Common myeloid progenitor, CD34-positive (primary cell): ENCODE data around the gene SAMD4A.
A peak's percentile ranks its signal among the peaks of the same experiment; 100 is the strongest.

Experiments
- CTCF ChIA-PET: fragments of 350-600 bp; sonication (Branson Sonifier 250); formaldehyde crosslinking; loops from one replicate; lab custom pipeline; 2021; ENCODE audit warnings: antibody characterized with exemption; lab: Charles Lee
- POLR2A ChIA-PET: fragments of 350-600 bp; sonication (Branson Sonifier 250); formaldehyde crosslinking; loops from one replicate; lab custom pipeline; 2021; ENCODE audit warnings: antibody characterized with exemption; lab: Charles Lee
- DNase-seq, 3 donors: peaks; one replicate each; pipeline versions ENCODE4 v3.0.0 to v3.0.0-alpha.2; 2013
- H3K27ac ChIP-seq, 2 experiments: 1 replicate in 1 of 2; 2 replicates in 1 of 2; pipeline ENCODE4 v1.7.0; 2013; ENCODE audit warnings: inconsistent platforms in 2 of 2, low read length in 2 of 2, mild to moderate bottlenecking in 2 of 2, low read depth in 1 of 2, moderate library complexity in 1 of 2; ENCODE audit not compliant: severe bottlenecking in 2 of 2, insufficient read depth in 1 of 2, poor library complexity in 1 of 2
- H3K27me3 ChIP-seq, 5 experiments: replicated peaks in 2 of 5; 1 replicate in 3 of 5; 2 replicates in 2 of 5; pipeline versions ENCODE4 v1.6.1 to v1.7.0; 2013; ENCODE audit warnings: low read length in 4 of 5, mild to moderate bottlenecking in 2 of 5, moderate library complexity in 2 of 5, inconsistent platforms in 1 of 5; ENCODE audit not compliant: insufficient read depth in 5 of 5, control insufficient read depth in 4 of 5
- H3K36me3 ChIP-seq, 4 experiments: 1 replicate in 2 of 4; 2 replicates in 2 of 4; pipeline versions ENCODE4 v1.6.1 to v1.7.0; 2013; ENCODE audit warnings: low read length in 3 of 4, control low read depth in 1 of 4, mild to moderate bottlenecking in 1 of 4; ENCODE audit not compliant: control insufficient read depth in 4 of 4, insufficient read depth in 4 of 4
- H3K4me1 ChIP-seq, 4 experiments: 1 replicate in 3 of 4; 2 replicates in 1 of 4; pipeline versions ENCODE4 v1.6.1 to v1.7.1; 2013; ENCODE audit warnings: low read length in 3 of 4, mild to moderate bottlenecking in 3 of 4, control low read depth in 1 of 4, inconsistent platforms in 1 of 4, moderate library complexity in 1 of 4; ENCODE audit not compliant: control insufficient read depth in 4 of 4, insufficient read depth in 4 of 4; ENCODE audit errors: control extremely low read depth in 1 of 4
- H3K4me3 ChIP-seq, 7 experiments: 1 replicate in 4 of 7; 2 replicates in 3 of 7; pipeline versions ENCODE4 v1.5.1 to v1.7.0; 2013; ENCODE audit warnings: mild to moderate bottlenecking in 7 of 7, low read length in 6 of 7, moderate library complexity in 6 of 7, inconsistent platforms in 2 of 7, low read depth in 2 of 7, control low read depth in 1 of 7; ENCODE audit not compliant: insufficient read depth in 4 of 7, control insufficient read depth in 1 of 7; ENCODE audit errors: extremely low read depth in 1 of 7
- H3K9me3 ChIP-seq, 5 experiments: 1 replicate in 4 of 5; 2 replicates in 1 of 5; pipeline versions ENCODE4 v1.6.1 to v1.7.1; 2013; ENCODE audit warnings: low read length in 4 of 5, mild to moderate bottlenecking in 2 of 5, inconsistent platforms in 1 of 5, low read depth in 1 of 5, moderate library complexity in 1 of 5; ENCODE audit not compliant: control insufficient read depth in 4 of 5, insufficient read depth in 2 of 5; ENCODE audit errors: control extremely low read depth in 1 of 5
- WGBS: methylation state at CpG from one replicate; pipeline ENCODE4 v1.1.5; 2013; ENCODE audit not compliant: insufficient coverage; 5-methylcytosine and 5-hydroxymethylcytosine counted together

Gene SAMD4A

GRCh38 chr14:54706769-54707168 lies 139.8 kb downstream of the SAMD4A start:
- POLR2A ChIA-PET, result no interaction called here
- peaks cover 3 to 6% (median 4%) of the 10 kb centered on the region in 4 experiments for H3K4me1 ChIP-seq
- H3K36me3 ChIP-seq, result no peaks in the 10 kb centered on the region
- H3K9me3 ChIP-seq, result no peaks in the 10 kb centered on the region
- no peaks in the 10 kb centered on the region for H3K27me3 ChIP-seq
- no peak overlapping the region for H3K27ac ChIP-seq
- CTCF ChIA-PET, result no interaction called here
- WGBS, result 100% methylated on average over 2 of the region's 2 CpGs
- no peak overlapping the region for H3K4me3 ChIP-seq
- DNase-seq, result no peak

- ChIA-PET POLR2A (no interaction called here), CTCF (no interaction called here)
- WGBS, result 100% methylated on average over 2 of the region's 2 CpGs
These were observed 141.2 kb downstream of the SAMD4A start for GRCh38 chr14:54708161-54708560.

GRCh38 chr14:54708982-54709381 lies 142.1 kb downstream of the SAMD4A start:
- POLR2A ChIA-PET, result no interaction called here
- Histone ChIP-seq H3K27ac (no peak overlapping the region), H3K4me3 (no peak overlapping the region), H3K27me3 (no peaks in the 10 kb centered on the region), H3K36me3 (no peaks in the 10 kb centered on the region), H3K4me1 (peaks cover 14 to 20% (median 20%) of the 10 kb centered on the region in 4 experiments), H3K9me3 (no peaks in the 10 kb centered on the region)
- WGBS, result no CpG with 5 or more reads among the region's 5 CpGs
- CTCF ChIA-PET, result no interaction called here
- no peak for DNase-seq

More at GRCh38 chr14:54708161-54708560, 141.2 kb downstream of the SAMD4A start:
- Histone ChIP-seq H3K4me3 (no peak overlapping the region), H3K27ac (no peak overlapping the region), H3K27me3 (no peaks in the 10 kb centered on the region), H3K36me3 (no peaks in the 10 kb centered on the region), H3K4me1 (peaks cover 14 to 19% (median 17%) of the 10 kb centered on the region in 4 experiments), H3K9me3 (no peaks in the 10 kb centered on the region)
- no peak for DNase-seq

GRCh38 chr14:54709444-54709843 lies 142.5 kb downstream of the SAMD4A start:
- WGBS, result 100% methylated on average over 2 of the region's 2 CpGs
- CTCF ChIA-PET, result interaction anchor here (1.4 kb wide), 1 partner anchor 67 kb away, joined by 3 read pairs; no protein-coding TSS in a partner anchor
- H3K4me1 ChIP-seq, result peaks cover 14 to 20% (median 20%) of the 10 kb centered on the region in 4 experiments
- DNase-seq, result no peak
- no peaks in the 10 kb centered on the region for H3K9me3 ChIP-seq
- H3K27ac ChIP-seq, result no peak overlapping the region
- no peaks in the 10 kb centered on the region for H3K36me3 ChIP-seq
- no peak overlapping the region for H3K4me3 ChIP-seq
- H3K27me3 ChIP-seq, result no peaks in the 10 kb centered on the region
- POLR2A ChIA-PET, result no interaction called here

GRCh38 chr14:54709867-54710266 lies 142.9 kb downstream of the SAMD4A start:
- ChIA-PET POLR2A (no interaction called here), CTCF (interaction anchor here (1.2 to 4.2 kb wide), 5 partner anchors 10 to 145 kb away, joined by 3 to 13 read pairs (median 4); no protein-coding TSS in a partner anchor)
- H3K27ac ChIP-seq, result no peak overlapping the region
- H3K4me1 ChIP-seq, result peaks cover 14 to 20% (median 20%) of the 10 kb centered on the region in 4 experiments
- H3K4me3 ChIP-seq, result no peak overlapping the region
- no peaks in the 10 kb centered on the region for H3K9me3 ChIP-seq
- H3K27me3 ChIP-seq, result no peaks in the 10 kb centered on the region
- H3K36me3 ChIP-seq, result no peaks in the 10 kb centered on the region
- no peak for DNase-seq

- DNase-seq, result no peak
- Histone ChIP-seq H3K27me3 (no peaks in the 10 kb centered on the region), H3K27ac (no peak overlapping the region), H3K9me3 (no peaks in the 10 kb centered on the region), H3K36me3 (no peaks in the 10 kb centered on the region), H3K4me1 (peaks cover 14 to 20% (median 20%) of the 10 kb centered on the region in 4 experiments), H3K4me3 (no peak overlapping the region)
- CTCF ChIA-PET, result interaction anchor here (0.9 to 4.2 kb wide), 9 partner anchors 8 to 147 kb away, joined by 3 to 13 read pairs (median 4); no protein-coding TSS in a partner anchor
- POLR2A ChIA-PET, result no interaction called here
- WGBS, result 100% methylated on average over 2 of the region's 5 CpGs
These were observed 144.4 kb downstream of the SAMD4A start for GRCh38 chr14:54711312-54711711.

GRCh38 chr14:54711812-54712464 lies 145.0 kb downstream of the SAMD4A start:
- H3K4me1 ChIP-seq, result peaks cover 14 to 20% (median 20%) of the 10 kb centered on the region in 4 experiments
- WGBS, result 11% methylated on average over 2 of the region's 5 CpGs
- ChIA-PET POLR2A (no interaction called here), CTCF (interaction anchor here (0.9 to 4.2 kb wide), 9 partner anchors 8 to 62 kb away, joined by 3 to 13 read pairs (median 4); no protein-coding TSS in a partner anchor)
- no peaks in the 10 kb centered on the region for H3K36me3 ChIP-seq
- H3K4me3 ChIP-seq, result peak overlapping the region in 5 of 7 experiments; percentile 29 to 66 (median 40)
- H3K27me3 ChIP-seq, result no peaks in the 10 kb centered on the region
- DNase-seq, result peak in 2 of 3 donors; percentile 31 to 50
- H3K27ac ChIP-seq, result peak overlapping the region in 1 of 2 experiments; percentile 52
- H3K9me3 ChIP-seq, result no peaks in the 10 kb centered on the region
